HG02870 (cell line): ENCODE results near the gene OR8K1.

Source experiments
- ATAC-seq: cut with Tn5 transposase; IDR thresholded peaks from one replicate; pipeline ENCODE4 v1.9.1; 2021; ENCODE audit warnings: mild to moderate bottlenecking, moderate library complexity; ENCODE audit not compliant: unreplicated experiment

OR8K1 gene

GRCh38 chr11:56345739-56346138 is at the start of gene OR8K1:
OR8K1 (plus strand) TSS chr11:56346039; CDS start chr11:56346039, 0 bp downstream.
- ATAC-seq, result no peak

- no peak for ATAC-seq
Observed at GRCh38 chr11:56296898-56297297, 48.9 kb upstream of the OR8K1 start.

GRCh38 chr11:56307836-56308235 is 38.0 kb upstream of the OR8K1 start:
- no peak for ATAC-seq

GRCh38 chr11:56314844-56315243 is 31.0 kb upstream of the OR8K1 start, which contains the start of gene OR8K3:
OR8K3 (plus strand) TSS chr11:56315144; CDS start chr11:56318307, 3,163 bp downstream.
- ATAC-seq, result no peak

- no peak for ATAC-seq
Observed at GRCh38 chr11:56331861-56332491, 13.9 kb upstream of the OR8K1 start.

GRCh38 chr11:56333156-56333555 is 12.7 kb upstream of the OR8K1 start:
- ATAC-seq, result no peak

- ATAC-seq, result no peak
Observed at GRCh38 chr11:56340289-56340688, 5.5 kb upstream of the OR8K1 start.

- no peak for ATAC-seq
Observed at GRCh38 chr11:56353991-56354390, 8.2 kb downstream of the OR8K1 start, which contains the start of gene OR8J1. OR8J1 (plus strand) TSS chr11:56354291; CDS start chr11:56360247, 5,956 bp downstream.

- ATAC-seq, result no peak
Observed at GRCh38 chr11:56375324-56375723, 29.5 kb downstream of the OR8K1 start, which contains the start of gene OR8U1. OR8U1 (plus strand) TSS chr11:56375624; CDS start chr11:56375624, 0 bp downstream.

- ATAC-seq, result no peak
Observed at GRCh38 chr11:56380120-56380519, 34.3 kb downstream of the OR8K1 start.

GRCh38 chr11:56394381-56394780 is 48.5 kb downstream of the OR8K1 start:
- no peak for ATAC-seq

- no peak for ATAC-seq
Observed at GRCh38 chr11:56396047-56396446, 50.2 kb downstream of the OR8K1 start.
